ENCODE measurements around the gene FGF12.

GRCh38 chr3:192181151-192181550, 546.2 kb downstream of the FGF12 start:
- TF ChIP-seq CTCF (IDR thresholded peaks at IDR 0.05) (no peak), TCF7L2 (IDR thresholded peaks at IDR 0.05; ENCODE audit: low read depth, low read length) (no peak), POLR2AphosphoS5 (IDR thresholded peaks at IDR 0.05; ENCODE audit: low read depth, low read length) (no peak)

Data from Panc1 (cell line).